HEK293 (cell line): ENCODE results near the gene INO80B.

Source experiments
- ATF2 ChIP-seq: fragments of 450-650 bp; formaldehyde crosslinking; IDR thresholded peaks from 2 replicates; pipeline ENCODE4 v1.5.1; 2016; ENCODE audit warnings: missing biosample characterization, missing genetic modification characterization, low read depth
- CTCF ChIP-seq: fragments of 450-650 bp; formaldehyde crosslinking; IDR thresholded peaks from 2 replicates; pipeline ENCODE4 v1.5.1; 2016; ENCODE audit warnings: missing biosample characterization, missing genetic modification characterization
- FEZF1 ChIP-seq: fragments of 450-650 bp; formaldehyde crosslinking; IDR thresholded peaks from 2 replicates; pipeline ENCODE4 v1.5.1; 2016; ENCODE audit warnings: missing biosample characterization, missing genetic modification characterization
- GFI1B ChIP-seq: fragments of 450-650 bp; formaldehyde crosslinking; IDR thresholded peaks from 2 replicates; pipeline ENCODE4 v1.5.1; 2016; ENCODE audit warnings: missing biosample characterization, missing genetic modification characterization
- HOXC10 ChIP-seq: sonication (generic); formaldehyde crosslinking; IDR thresholded peaks from 2 replicates; pipeline ENCODE4 v1.8.1; 2023; ENCODE audit warnings: mild to moderate bottlenecking, missing genetic modification reagents
- KLF10 ChIP-seq: fragments of 450-650 bp; IDR thresholded peaks from 2 replicates; pipeline ENCODE4 v1.5.1; 2018; ENCODE audit warnings: missing biosample characterization, mild to moderate bottlenecking, missing genetic modification characterization
- SETDB1 ChIP-seq: IDR thresholded peaks from one replicate; pipeline ENCODE4 v1.6.1; 2017; ENCODE audit warnings: mild to moderate bottlenecking, low read length, moderate library complexity, mixed read lengths; ENCODE audit not compliant: insufficient read length
- TF ChIP-seq, protein P1 (sequence below): fragments of 450-650 bp; formaldehyde crosslinking; conservative IDR thresholded peaks from 2 replicates; pipeline ENCODE4 v1.5.1; 2016; ENCODE audit warnings: low read depth, missing biosample characterization, missing genetic modification characterization
- TF ChIP-seq, protein P2 (sequence below): fragments of 450-650 bp; formaldehyde crosslinking; IDR thresholded peaks from 2 replicates; pipeline ENCODE4 v1.5.1; 2017; ENCODE audit warnings: missing biosample characterization, mild to moderate bottlenecking, missing genetic modification characterization, moderate library complexity

DNA sequence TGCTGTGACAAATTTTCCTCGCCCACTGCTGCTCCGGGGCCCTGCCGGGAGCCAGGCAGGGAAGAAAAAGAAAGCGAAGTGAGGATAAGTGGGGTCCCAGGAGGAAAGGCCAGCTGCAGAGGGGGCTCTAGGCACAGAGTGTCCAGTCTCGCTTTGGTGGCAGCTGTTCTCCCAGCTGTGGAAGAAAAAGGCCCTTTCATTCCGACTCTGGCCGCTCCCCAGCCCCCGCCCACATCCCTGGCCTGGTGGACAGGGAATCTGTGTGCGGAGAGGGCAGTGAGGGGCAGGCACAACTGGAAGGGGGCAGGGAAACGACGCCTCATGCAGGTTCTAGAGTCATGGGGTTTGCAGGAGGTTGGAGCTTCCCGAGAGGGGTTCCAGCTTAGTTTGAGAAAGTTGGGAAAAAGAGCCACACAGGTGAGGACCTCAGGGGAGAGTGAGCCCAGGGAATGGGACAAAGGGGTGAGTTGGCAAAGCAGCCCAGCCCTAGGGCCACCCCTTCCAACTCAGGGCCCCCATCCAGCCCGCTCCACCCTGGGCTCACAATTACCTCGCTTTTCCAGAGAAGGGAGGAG is 15.0 kb upstream of the INO80B start:
- TF ChIP-seq ATF2 (tag by site-specific recombination) (no peak), KLF10 (no peak), CTCF (tag by site-specific recombination) (no peak), GFI1B (no peak), SETDB1 (no peak), HOXC10 (CRISPR knock-in tag) (no peak), FEZF1 (tag by site-specific recombination) (no peak)
- TF ChIP-seq, protein P1, sequence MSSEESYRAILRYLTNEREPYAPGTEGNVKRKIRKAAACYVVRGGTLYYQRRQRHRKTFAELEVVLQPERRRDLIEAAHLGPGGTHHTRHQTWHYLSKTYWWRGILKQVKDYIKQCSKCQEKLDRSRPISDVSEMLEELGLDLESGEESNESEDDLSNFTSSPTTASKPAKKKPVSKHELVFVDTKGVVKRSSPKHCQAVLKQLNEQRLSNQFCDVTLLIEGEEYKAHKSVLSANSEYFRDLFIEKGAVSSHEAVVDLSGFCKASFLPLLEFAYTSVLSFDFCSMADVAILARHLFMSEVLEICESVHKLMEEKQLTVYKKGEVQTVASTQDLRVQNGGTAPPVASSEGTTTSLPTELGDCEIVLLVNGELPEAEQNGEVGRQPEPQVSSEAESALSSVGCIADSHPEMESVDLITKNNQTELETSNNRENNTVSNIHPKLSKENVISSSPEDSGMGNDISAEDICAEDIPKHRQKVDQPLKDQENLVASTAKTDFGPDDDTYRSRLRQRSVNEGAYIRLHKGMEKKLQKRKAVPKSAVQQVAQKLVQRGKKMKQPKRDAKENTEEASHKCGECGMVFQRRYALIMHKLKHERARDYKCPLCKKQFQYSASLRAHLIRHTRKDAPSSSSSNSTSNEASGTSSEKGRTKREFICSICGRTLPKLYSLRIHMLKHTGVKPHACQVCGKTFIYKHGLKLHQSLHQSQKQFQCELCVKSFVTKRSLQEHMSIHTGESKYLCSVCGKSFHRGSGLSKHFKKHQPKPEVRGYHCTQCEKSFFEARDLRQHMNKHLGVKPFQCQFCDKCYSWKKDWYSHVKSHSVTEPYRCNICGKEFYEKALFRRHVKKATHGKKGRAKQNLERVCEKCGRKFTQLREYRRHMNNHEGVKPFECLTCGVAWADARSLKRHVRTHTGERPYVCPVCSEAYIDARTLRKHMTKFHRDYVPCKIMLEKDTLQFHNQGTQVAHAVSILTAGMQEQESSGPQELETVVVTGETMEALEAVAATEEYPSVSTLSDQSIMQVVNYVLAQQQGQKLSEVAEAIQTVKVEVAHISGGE (tag by site-specific recombination), result no peak
- TF ChIP-seq, protein P2, sequence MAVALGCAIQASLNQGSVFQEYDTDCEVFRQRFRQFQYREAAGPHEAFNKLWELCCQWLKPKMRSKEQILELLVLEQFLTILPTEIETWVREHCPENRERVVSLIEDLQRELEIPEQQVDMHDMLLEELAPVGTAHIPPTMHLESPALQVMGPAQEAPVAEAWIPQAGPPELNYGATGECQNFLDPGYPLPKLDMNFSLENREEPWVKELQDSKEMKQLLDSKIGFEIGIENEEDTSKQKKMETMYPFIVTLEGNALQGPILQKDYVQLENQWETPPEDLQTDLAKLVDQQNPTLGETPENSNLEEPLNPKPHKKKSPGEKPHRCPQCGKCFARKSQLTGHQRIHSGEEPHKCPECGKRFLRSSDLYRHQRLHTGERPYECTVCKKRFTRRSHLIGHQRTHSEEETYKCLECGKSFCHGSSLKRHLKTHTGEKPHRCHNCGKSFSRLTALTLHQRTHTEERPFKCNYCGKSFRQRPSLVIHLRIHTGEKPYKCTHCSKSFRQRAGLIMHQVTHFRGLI (tag by site-specific recombination), result no peak
